Kidney epithelial cell (primary cell): ENCODE data around the gene KISS1. TPM values are rescaled to one million over a fixed set of nuclear protein-coding genes. Genes with fewer than 3 reads are reported as not detected.

Source experiments
- DNase-seq: peaks from one replicate; pipeline ENCODE4 v3.0.0-alpha.2; 2010; ENCODE audit warnings: low read depth
- H3K27me3 ChIP-seq: 2 replicates; pipeline ENCODE4 v1.6.0; 2011; ENCODE audit warnings: low read length; ENCODE audit not compliant: control insufficient read depth, insufficient read depth
- H3K36me3 ChIP-seq: 2 replicates; pipeline ENCODE4 v1.5.1; 2011; ENCODE audit warnings: low read length; ENCODE audit not compliant: control insufficient read depth, insufficient read depth
- H3K4me3 ChIP-seq: 2 replicates; pipeline ENCODE4 v1.5.1; 2011; ENCODE audit warnings: low read depth, mild to moderate bottlenecking, control low read depth, low read length
- CTCF ChIP-seq: IDR thresholded peaks from 2 replicates; pipeline ENCODE4 v1.5.1; 2011; ENCODE audit warnings: mild to moderate bottlenecking, moderate library complexity, low read length, control low read depth, inconsistent platforms; ENCODE audit not compliant: insufficient read depth, poor library complexity, severe bottlenecking
- total RNA-seq: library from RNA; depleted of rRNA; stranded (reverse); fragments of >200 nt; gene quantifications from 2 replicates; pipeline ENCODE4 v1.2.3, GENCODE V29; 2015

The KISS1 gene
- total RNA-seq, 1 donor from 2014 or later = 3.9 TPM

GRCh38 chr1:204181116-204181515, 15.2 kb downstream of the KISS1 start:
- Histone ChIP-seq H3K36me3 (no peaks in the 10 kb centered on the region), H3K4me3 (no peak overlapping the region), H3K27me3 (no peaks in the 10 kb centered on the region)
- no peak for TF ChIP-seq CTCF
- no peak for DNase-seq

GRCh38 chr1:204180133-204180532, 16.2 kb downstream of the KISS1 start:
- H3K27me3 ChIP-seq = no peaks in the 10 kb centered on the region
- TF ChIP-seq CTCF = no peak
- no peak for DNase-seq
- H3K36me3 ChIP-seq = no peaks in the 10 kb centered on the region
- no peak overlapping the region for H3K4me3 ChIP-seq

GRCh38 chr1:204178487-204179281, 17.6 kb downstream of the KISS1 start:
- no peak for DNase-seq
- Histone ChIP-seq H3K36me3 (no peaks in the 10 kb centered on the region), H3K4me3 (no peak overlapping the region), H3K27me3 (no peaks in the 10 kb centered on the region)
- no peak for TF ChIP-seq CTCF

GRCh38 chr1:204177133-204177532, 19.2 kb downstream of the KISS1 start:
- no peaks in the 10 kb centered on the region for H3K27me3 ChIP-seq
- DNase-seq = no peak
- TF ChIP-seq CTCF = no peak
- H3K36me3 ChIP-seq = no peaks in the 10 kb centered on the region
- H3K4me3 ChIP-seq = no peak overlapping the region

- H3K36me3 ChIP-seq = no peaks in the 10 kb centered on the region
- TF ChIP-seq CTCF = no peak
- no peak for DNase-seq
- no peak overlapping the region for H3K4me3 ChIP-seq
- no peaks in the 10 kb centered on the region for H3K27me3 ChIP-seq
These were observed 20.2 kb downstream of the KISS1 start for GRCh38 chr1:204176049-204176448.

- H3K4me3 ChIP-seq = no peak overlapping the region
- H3K36me3 ChIP-seq = no peaks in the 10 kb centered on the region
- no peak for DNase-seq
- no peaks in the 10 kb centered on the region for H3K27me3 ChIP-seq
- TF ChIP-seq CTCF = no peak
These were observed 21.3 kb downstream of the KISS1 start for GRCh38 chr1:204174958-204175357.
